GM12892 (cell line): ENCODE measurements around the gene DNAJC7.
"Not testable (repeated sequence)": the region's sequence is repeated elsewhere in the genome, so short reads cannot be mapped to it uniquely, and the experiment has no call there.

Experiments used
- DNase-seq: peaks from one replicate; pipeline ENCODE4 v3.0.0; 2011; ENCODE audit not compliant: insufficient read length
- FAIRE-seq: peaks from 2 replicates; lab custom pipeline; 2011; peaks lifted over from hg19 to GRCh38; lab: Jason Lieb, UNC
- POLR2A ChIP-seq: IDR thresholded peaks from 2 replicates; pipeline ENCODE4 v1.6.1; 2011; ENCODE audit warnings: low read depth, low read length, control low read depth
- POLR2AphosphoS5 ChIP-seq: IDR thresholded peaks from 2 replicates; pipeline ENCODE4 v1.6.1; 2011; ENCODE audit warnings: low read depth, low read length, control low read depth
- TAF1 ChIP-seq: IDR thresholded peaks from 2 replicates; pipeline ENCODE4 v1.6.1; 2011; ENCODE audit warnings: low read depth, mild to moderate bottlenecking, control low read depth, low read length, borderline replicate concordance

Gene DNAJC7

DNA sequence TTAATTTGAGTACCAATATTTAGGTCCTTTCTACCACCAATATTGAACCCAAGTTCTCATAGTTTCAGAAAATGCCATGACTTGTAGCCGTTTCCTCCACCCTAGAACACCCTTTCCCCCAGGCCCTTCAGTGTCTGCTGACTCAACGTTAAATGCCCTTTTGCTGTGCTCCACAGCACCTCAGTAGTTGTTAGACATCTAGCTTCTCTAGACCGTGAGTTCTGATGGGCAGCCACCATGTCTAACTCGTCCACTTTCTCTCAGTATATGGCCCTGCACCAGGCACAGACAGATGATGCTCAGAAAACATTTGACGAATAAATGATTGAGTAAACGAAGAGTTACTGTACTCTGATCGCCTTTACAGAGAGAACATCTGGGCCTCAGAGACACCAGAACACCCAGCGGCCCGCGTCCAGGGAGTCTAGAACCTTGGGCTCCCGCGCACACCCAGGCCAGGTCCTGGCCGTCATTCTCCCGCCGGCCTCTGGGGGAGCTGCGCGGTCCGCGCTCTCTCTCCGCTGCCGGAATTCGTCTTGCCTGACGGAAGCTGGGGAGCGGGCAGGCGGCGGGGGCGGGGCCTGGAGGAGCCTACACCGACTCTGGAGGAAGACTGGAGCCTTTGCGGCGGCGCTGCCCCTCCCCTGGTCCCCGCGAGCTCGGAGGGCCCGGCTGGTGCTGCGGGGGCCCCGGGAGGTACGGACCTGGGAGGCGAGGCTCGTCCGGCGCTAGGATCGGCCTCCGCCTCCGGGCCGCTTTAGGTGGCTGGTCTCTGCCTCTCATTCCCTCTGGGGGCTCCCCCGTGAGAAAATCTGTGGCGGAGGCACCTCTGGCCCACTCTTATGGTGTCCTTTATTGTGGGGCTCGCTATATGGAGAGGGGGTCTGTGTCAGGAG is 2.5 kb upstream of the DNAJC7 start, which contains the start of gene NKIRAS2:
TSS of gene NKIRAS2 (plus strand) at position 582 of the 896 bp plus-strand sequence. CDS start 1,488 bp downstream, outside the sequence.
- FAIRE-seq (peak; percentile 88), DNase-seq (peak; percentile 94)
- TF ChIP-seq TAF1 (peak; percentile 45; the same call in 1 of the 2 replicates), POLR2AphosphoS5 (peak; percentile 44; the same call in 1 of the 2 replicates), POLR2A (peak; percentile 81; the same call in 1 of the 2 replicates)

DNA sequence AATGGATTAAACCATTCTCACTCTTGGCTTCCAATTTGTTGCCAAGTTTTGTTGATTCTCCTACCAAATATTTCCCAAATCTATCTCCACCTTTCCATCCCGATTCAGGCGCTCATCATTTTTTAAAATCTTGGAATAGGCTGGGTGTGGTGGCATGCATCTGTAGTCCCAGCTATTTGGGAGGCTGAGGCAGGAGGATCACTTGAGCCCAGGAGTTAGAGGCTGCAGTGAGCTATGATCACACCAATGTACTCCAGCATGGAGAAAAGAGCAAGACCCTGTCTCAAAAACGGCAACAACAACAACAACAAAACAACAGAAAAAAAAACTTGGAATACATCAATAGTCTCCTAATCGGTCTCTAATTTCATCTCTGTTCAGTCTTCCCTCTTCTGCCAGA is 1.7 kb upstream of the DNAJC7 start:
- DNase-seq (no peak), FAIRE-seq (no peak)
- TF ChIP-seq POLR2AphosphoS5 (no peak), POLR2A (no peak), TAF1 (no peak)

DNA sequence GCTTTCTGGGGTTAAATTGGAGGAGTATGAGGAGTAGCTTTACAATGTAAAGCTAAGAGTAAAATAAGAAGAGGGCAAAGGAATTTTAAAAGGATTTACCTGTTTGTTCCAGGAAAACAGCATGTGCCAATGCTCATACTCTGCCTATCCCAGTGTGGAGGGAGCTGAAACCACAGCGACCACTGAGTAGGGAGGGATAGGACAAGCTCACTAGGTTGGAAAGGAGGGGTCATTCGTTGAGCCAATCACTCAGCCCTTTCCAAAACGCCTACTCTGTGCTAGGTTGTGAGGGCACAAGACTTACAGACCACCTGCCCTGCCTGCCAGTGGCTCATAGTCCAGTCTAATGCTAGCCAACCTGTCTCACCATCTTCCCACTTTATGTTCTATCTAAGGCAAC is 1.1 kb upstream of the DNAJC7 start:
- FAIRE-seq (no peak), DNase-seq (no peak)
- no peak for TF ChIP-seq POLR2AphosphoS5
- no peak for TF ChIP-seq TAF1
- no peak for TF ChIP-seq POLR2A

DNA sequence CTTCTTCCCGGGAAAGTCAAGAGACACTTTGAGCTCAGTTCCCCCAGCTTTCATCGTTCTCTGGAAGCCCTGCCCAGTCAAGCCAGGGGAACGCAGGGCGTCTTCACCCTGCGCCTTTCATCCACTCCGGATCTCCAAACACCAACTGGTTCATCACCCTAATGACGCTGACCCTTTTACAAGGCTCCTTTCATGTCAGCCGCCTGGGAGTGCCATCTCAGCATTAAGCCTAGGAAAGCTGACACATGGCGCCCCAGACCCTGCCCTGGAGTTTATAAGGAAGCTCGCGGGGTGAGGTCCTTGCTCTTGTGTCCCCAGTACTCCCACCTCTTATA is 594 bp upstream of the DNAJC7 start:
- TF ChIP-seq POLR2AphosphoS5 (no peak), TAF1 (no peak), POLR2A (no peak)
- no peak for DNase-seq
- FAIRE-seq = no peak

DNA sequence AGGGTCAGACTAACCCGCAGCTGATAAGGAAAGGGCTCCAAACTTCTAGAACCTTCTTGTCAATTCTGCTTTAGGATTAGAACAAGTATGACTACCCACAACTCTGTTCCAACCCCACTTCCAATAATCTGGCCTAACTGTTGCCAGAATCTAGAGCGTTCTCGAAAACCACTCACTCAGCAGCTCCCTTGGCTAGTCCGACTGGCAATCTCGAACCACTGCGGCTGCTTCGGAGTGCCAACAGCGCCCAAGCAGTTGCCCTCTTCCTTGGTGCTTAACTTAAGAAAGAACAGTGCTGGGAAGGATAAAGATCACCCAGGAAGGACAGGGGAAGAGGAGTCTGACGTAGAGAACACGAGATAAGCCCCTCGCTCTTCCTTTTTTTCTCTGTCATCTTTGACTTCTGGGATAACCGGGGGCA is 818 bp downstream of the DNAJC7 start:
- no peak for DNase-seq
- FAIRE-seq = no peak
- no peak for TF ChIP-seq POLR2A
- no peak for TF ChIP-seq POLR2AphosphoS5
- no peak for TF ChIP-seq TAF1

DNA sequence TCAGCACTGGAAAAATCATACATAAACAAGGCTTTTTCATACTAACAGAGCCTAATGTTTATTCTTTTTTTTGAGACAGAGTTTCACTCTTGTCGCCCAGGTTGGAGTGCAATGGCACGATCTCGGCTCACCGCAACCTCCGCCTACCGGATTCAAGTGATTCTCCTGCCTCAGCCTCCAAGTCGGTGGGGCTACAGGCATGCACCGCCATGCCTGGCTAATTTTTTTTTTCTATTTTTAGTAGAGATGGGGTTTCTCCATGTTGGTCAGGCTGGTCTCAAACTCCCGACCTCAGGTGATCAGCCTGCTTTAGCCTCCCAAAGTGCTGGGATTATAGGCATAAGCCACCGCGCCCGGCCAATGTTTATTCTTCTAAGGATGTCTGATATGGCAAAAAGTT is 3.5 kb downstream of the DNAJC7 start:
- DNase-seq, FAIRE-seq: not testable (repeated sequence)

DNA sequence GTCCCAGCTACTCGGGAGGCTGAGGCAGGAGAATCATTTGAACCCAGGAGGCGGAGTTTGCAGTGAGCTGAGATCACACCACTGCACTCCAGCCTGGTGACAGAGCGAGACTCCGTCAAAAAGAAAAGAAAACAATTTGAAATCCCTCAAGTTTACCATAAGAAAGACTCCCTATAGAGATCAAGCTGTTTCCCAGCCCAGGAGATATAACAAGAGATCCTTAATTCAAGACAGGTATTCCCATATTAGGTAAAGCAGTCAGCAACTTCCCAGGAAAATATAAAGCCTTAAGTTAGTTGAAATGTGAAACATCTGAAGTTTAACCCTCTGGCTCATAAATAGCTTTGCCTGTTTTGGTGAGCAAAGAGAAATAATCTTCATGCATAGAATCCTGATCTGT is 4.9 kb downstream of the DNAJC7 start:
- not testable (repeated sequence) for FAIRE-seq, DNase-seq

DNA sequence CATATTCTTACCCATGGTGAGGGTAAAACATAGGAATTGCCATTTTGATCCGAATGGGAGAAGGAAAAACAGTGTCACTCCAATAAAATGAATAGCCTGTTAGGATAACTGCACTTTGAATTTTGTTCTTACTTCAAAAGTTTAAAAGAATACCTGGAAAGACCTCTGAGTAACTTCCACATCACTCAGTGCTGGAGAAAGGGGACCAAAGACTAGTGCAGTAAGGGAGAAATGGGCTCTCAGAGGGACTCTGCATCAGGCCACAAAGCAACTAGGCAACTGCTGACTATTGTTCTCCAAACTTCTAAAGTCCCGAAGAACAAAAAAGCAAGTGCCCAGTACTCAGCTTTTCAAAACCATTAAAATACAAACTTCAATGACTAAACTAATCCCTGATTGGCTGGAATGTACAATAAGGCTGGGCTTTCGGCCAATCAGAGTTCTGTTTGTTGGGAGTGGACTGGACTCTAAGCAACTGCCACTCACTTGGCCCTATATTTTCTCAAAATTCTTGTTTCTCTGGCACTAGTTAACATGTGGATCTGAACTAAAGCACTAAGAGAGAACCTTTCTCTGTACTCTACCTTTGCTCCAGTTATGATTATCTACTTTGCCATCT is 6.2 kb downstream of the DNAJC7 start:
- no peak for FAIRE-seq
- no peak for DNase-seq
- no peak for TF ChIP-seq POLR2AphosphoS5
- TF ChIP-seq TAF1 = no peak
- no peak for TF ChIP-seq POLR2A

DNA sequence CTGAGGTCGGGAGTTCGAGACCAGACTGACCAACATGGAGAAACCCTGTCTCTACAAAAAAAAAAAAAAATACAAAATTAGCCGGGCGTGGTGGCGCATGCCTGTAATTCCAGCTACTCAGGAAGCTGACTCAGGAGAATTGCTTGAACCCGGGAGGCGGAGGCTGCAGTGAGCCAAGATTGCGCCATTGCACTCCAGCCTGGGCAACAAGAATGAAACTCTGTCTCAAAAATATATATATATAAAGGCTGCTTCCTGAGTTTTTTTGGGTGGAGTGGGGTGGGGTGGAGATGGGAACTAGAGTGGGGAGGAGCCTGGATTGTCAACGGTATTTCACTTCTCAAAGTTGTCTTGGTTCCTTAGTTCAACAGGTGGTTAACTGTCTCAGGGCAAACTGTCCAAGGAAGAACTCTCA is 7.0 kb downstream of the DNAJC7 start:
- FAIRE-seq, DNase-seq: not testable (repeated sequence)

DNA sequence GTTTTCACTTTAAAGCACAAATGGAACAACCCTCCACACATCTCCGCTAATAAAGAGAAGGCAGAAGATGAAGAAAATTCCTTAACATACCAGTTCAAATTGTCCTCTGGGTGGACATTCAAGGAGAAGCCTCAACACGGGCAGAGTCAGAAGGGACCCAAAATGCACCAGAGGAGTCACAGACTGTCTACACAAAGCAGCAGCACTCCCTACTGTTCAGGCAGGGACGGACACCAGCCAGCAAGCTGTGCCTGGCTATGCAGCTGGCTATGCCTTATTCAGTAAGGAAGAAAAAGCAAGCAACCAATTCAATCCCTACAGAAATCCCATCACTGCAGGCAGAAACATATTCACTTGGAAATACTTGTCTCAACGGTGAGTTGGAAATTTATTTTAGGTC is 8.1 kb downstream of the DNAJC7 start:
- TF ChIP-seq POLR2A = no peak
- no peak for TF ChIP-seq POLR2AphosphoS5
- no peak for TF ChIP-seq TAF1
- DNase-seq = no peak
- FAIRE-seq = no peak

DNA sequence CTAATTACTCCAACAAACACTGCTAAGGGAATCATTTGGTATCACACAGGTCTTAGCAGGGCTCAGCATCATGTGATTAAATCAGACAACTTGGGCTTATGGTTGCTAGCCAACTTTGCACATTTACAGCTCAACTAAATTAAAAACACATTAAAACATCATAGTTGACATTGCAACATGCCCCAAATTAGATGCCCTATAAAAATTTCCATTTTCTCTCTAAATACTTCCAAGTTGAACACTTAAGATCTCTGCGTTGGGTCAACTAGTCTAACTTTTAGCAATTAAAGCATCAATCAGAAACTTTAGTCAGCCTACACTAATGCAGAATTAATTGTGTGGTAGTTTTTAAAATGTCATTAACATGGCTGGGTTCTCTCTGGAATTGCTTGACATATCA is 12.1 kb downstream of the DNAJC7 start:
- FAIRE-seq = no peak
- TF ChIP-seq POLR2A (no peak), POLR2AphosphoS5 (no peak), TAF1 (no peak)
- no peak for DNase-seq

DNA sequence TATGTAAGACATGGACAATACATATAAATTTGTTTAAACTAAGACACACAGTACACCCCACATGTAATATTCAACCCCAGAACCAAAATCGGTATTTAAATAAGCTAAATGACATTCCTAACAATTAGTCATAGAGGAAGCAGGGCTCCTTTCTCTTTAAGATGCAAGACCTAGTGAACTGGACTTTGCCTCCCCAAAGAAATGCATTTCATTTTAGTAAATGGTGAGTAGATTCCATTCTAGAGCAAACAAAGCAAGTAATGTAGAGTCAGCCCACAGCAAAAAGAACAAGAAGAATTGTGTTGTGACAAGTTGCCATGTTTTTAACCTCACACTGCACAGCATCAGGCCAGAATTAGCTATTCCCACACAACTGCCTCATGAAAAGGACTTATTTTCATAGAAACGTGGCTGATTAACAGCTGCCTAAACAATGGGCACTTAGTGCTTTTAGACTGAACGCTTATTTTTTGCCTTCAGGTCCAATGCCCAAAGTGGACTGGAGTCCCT is 14.4 kb downstream of the DNAJC7 start:
- DNase-seq (no peak), FAIRE-seq (no peak)
- no peak for TF ChIP-seq TAF1
- TF ChIP-seq POLR2AphosphoS5 = no peak
- TF ChIP-seq POLR2A = no peak
